GM12875 (cell line): ENCODE measurements around the gene TEX9.

Experiments used
- H3K4me3 ChIP-seq: one replicate; pipeline ENCODE4 v1.5.1; 2011; ENCODE audit warnings: low read depth, low read length, control low read depth
- CTCF ChIP-seq: IDR thresholded peaks from 2 replicates; pipeline ENCODE4 v1.5.1; 2011; ENCODE audit warnings: low read depth, mild to moderate bottlenecking, control low read depth, inconsistent platforms, low read length, moderate library complexity, borderline replicate concordance; ENCODE audit not compliant: insufficient read depth

TEX9 gene

GRCh38 chr15:56464893-56465520 is 99.8 kb downstream of the TEX9 start, which contains the start of gene MNS1:
MNS1 (minus strand) TSS chr15:56465137; CDS start chr15:56464972, 165 bp downstream.
- H3K4me3 ChIP-seq: peak within 1 kb of the TSS; percentile 63
- no peak for TF ChIP-seq CTCF

- TF ChIP-seq CTCF: no peak
- H3K4me3 ChIP-seq: no peak overlapping the region
Observed at GRCh38 chr15:56467616-56468015, 102.4 kb downstream of the TEX9 start.

GRCh38 chr15:56468401-56468800 is 103.2 kb downstream of the TEX9 start:
- H3K4me3 ChIP-seq: no peak overlapping the region
- TF ChIP-seq CTCF: no peak

GRCh38 chr15:56469483-56469882 is 104.3 kb downstream of the TEX9 start:
- no peak for TF ChIP-seq CTCF
- H3K4me3 ChIP-seq: no peak overlapping the region

- no peak overlapping the region for H3K4me3 ChIP-seq
- no peak for TF ChIP-seq CTCF
Observed at GRCh38 chr15:56471440-56472069, 106.3 kb downstream of the TEX9 start.

GRCh38 chr15:56472278-56472677 is 107.1 kb downstream of the TEX9 start:
- H3K4me3 ChIP-seq: no peak overlapping the region
- no peak for TF ChIP-seq CTCF

- no peak overlapping the region for H3K4me3 ChIP-seq
- no peak for TF ChIP-seq CTCF
Observed at GRCh38 chr15:56473017-56473416, 107.8 kb downstream of the TEX9 start.
